ENCODE results near the gene SMIM29.
"Not testable (repeated sequence)": the region's sequence is repeated elsewhere in the genome, so short reads cannot be mapped to it uniquely, and the experiment has no call there.

The SMIM29 gene

GRCh38 chr6:34269132-34269531, 20.3 kb upstream of the SMIM29 start:
- DNase-seq (ENCODE audit: low read depth in 2 of 2), result not testable (repeated sequence)

- DNase-seq (ENCODE audit: low read depth in 2 of 2), result no peak
These were observed 18.9 kb upstream of the SMIM29 start for GRCh38 chr6:34267746-34268145.

- not testable (repeated sequence) for DNase-seq (ENCODE audit: low read depth in 2 of 2)
These were observed 14.7 kb upstream of the SMIM29 start for GRCh38 chr6:34263484-34263883.

- DNase-seq (ENCODE audit: low read depth in 2 of 2), result no peak
These were observed 11.9 kb upstream of the SMIM29 start for GRCh38 chr6:34260576-34261267.

DNA sequence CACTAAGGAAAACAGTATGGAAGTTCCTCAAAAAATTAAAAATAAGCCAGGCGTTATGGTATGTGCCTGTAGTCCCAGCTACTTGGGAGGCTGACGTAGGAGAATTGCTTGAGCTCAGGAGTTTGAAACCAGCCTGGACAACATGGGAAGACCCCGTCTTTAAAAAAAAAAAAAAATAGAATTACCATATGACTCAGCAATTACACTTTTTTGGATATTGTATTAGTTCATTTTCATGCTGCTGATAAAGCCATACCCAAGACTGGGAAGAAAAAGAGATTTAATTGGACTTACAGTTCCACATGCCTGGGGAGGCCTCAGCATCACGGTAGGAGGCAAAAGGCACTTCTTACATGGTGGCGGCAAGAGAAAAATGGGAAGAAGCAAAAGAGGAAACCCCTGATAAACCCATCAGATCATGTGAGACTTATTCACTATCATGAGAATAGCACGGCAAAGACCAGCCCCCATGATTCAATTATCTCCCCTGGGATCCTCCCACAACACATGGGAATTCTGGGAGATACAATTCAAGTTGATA, 10.8 kb upstream of the SMIM29 start:
- no peak for DNase-seq (ENCODE audit: low read depth in 2 of 2)

DNA sequence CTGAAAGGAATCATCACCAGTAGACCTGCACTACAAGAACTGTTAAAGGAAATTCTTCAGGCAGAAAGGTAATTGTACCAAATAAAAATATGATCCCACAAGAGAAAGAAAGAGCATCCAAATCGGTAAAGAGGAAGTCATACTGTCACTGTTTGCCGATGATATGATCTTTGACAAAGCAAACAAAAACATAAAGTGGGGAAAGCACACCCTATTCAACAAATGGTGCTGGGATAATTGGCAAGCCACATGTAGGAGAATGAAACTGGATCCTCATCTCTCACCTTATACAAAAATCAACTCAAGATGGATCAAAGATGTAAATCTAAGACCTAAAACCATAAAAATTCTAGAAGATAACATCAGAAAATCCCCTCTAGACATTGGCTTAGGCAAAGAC, 3.6 kb upstream of the SMIM29 start:
- not testable (repeated sequence) for DNase-seq (ENCODE audit: low read depth in 2 of 2)

DNA sequence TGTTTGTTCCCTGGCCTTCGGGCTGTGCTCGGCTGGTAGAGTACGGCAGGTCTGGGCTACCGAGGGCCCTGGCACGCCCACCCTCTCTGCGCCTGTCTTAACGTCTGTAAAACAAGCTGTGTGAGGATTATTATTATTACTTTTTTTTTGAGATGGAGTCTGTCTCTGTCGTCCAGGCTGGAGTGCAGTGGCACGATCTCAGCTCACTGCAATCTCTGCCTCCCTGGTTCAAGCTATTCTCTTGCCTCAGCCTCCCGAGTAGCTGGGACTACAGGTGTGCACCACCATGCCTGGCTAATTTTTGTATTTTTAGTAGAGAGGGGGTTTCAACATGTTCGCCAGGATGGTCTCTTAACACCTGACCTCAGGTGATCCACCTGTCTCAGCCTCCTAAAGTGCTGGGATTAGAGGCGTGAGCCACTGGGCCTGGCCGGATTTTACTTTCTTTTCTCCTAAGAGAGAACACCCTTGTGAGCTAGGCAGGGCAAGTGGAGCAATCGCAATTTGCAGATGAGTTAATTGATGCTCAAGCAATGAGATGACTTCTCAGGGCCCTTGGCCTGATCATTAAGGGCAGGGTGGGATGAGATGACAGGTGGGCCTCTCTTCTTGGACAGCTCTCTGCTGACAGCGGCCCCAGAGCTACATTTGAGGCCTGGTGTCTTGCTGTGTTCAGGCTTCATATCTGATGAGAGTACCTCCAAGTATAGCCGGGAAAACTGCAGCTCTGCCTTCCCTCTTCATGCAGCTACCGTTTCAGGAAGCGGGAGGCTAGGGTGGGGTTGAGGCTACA, 859 bp upstream of the SMIM29 start:
- no peak for DNase-seq (ENCODE audit: low read depth in 2 of 2)

GRCh38 chr6:34248198-34248726, 544 bp downstream of the SMIM29 start:
- DNase-seq (ENCODE audit: low read depth in 2 of 2), result no peak

DNA sequence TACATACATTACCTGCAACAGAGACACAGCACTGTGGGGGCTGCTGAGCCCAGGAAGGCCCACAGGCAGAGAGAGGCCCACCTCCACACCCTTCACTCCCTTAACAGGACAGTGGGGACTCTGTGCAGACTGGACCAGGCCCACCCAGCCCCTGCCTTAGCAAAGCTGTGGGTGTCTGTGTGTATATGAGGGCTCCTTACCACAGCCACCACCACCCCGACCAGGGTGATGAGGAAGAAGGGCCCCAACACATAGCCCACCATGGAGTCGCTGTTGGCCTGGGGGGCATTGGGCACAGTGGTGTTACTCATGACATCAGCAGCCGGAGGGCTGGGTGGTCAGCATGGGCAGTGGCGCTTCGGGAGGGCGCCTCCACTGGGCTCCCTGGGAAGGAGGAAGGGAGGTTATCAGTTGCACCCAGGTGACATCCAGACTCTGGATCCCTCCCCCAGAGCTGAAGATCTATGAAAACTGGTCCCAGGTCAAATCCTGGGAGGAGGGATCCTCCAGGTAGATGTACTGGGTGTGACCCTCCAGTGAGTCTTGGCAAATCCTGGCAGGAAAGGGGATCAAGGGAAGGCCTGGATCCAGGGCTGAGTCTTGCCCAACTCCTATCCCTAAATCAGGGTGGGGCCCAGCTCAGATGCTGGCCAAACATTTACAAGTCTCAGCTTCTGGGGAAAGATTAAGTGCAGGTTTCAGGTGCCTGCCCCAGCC, 1.2 kb downstream of the SMIM29 start:
- no peak for DNase-seq (ENCODE audit: low read depth in 2 of 2)

DNA sequence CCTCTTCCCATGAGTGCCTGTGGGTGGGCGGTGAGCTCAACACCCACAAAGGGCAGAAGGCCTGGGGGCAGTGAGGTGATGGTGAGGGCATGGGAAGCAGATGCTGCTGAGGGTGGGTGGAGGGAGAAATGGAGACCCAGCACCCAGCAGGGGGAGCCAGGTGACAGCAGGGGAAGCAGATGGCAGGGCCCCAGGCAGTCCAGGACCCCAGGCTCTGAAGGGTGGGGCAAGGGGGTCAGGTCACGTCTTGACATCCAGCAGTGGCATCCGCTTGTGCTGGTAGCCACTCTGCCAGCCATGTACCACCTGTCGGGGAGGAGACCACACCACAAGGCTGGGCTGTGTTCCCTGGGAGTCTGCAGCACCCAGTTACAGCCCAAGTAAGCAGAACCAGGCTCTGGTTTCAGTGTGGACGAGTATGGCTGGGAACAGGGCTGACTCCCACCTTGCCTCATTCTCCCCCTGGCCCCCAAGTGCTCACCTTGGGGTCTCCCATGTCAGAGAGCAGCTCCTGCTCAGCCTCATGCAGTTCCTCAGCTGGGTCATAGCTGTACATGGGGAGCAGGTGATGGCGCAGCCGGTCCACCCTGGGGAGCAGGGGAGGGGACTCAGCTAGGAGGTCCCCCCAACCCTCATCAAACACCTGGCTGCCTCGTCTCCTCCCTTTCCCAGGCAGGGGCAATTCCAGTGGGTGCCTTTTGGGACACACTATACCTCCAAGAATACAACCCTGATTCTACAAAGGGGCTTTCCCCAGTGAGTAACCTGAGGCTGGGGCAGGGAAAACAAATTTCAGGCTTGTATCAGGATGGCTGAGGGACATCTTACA, 2.0 kb downstream of the SMIM29 start:
- DNase-seq (ENCODE audit: low read depth in 2 of 2), result no peak

DNA sequence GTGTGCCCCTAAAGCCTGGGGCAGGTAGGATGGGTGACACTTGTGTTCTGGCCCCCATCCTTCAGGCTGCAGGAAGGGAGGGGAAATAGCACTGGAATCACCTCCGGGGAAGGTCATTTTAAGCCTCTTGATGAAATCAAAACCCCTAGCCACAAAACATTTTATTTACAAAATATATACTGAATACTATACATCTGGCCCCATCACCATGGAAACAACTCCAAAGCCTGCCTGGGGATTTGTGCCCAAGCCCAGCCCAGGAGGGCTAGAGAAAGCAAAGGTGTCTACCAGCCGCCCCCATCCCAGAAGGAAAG, 2.6 kb downstream of the SMIM29 start:
- no peak for DNase-seq (ENCODE audit: low read depth in 2 of 2)

DNA sequence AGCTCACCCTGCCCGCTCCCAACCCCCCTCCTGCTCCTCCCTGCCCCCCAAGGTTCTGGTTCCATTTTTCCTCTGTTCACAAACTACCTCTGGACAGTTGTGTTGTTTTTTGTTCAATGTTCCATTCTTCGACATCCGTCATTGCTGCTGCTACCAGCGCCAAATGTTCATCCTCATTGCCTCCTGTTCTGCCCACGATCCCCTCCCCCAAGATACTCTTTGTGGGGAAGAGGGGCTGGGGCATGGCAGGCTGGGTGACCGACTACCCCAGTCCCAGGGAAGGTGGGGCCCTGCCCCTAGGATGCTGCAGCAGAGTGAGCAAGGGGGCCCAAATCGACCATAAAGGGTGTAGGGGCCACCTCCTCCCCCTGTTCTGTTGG, 3.1 kb downstream of the SMIM29 start:
- not testable (repeated sequence) for DNase-seq (ENCODE audit: low read depth in 2 of 2)

GRCh38 chr6:34245032-34245760, 3.6 kb downstream of the SMIM29 start:
- not testable (repeated sequence) for DNase-seq (ENCODE audit: low read depth in 2 of 2)

GRCh38 chr6:34243901-34244884, 4.6 kb downstream of the SMIM29 start:
- DNase-seq (ENCODE audit: low read depth in 2 of 2), result peak in 1 of 2 donors; percentile 66

- no peak for DNase-seq (ENCODE audit: low read depth in 2 of 2)
These were observed 5.6 kb downstream of the SMIM29 start for GRCh38 chr6:34243131-34243771.

DNA sequence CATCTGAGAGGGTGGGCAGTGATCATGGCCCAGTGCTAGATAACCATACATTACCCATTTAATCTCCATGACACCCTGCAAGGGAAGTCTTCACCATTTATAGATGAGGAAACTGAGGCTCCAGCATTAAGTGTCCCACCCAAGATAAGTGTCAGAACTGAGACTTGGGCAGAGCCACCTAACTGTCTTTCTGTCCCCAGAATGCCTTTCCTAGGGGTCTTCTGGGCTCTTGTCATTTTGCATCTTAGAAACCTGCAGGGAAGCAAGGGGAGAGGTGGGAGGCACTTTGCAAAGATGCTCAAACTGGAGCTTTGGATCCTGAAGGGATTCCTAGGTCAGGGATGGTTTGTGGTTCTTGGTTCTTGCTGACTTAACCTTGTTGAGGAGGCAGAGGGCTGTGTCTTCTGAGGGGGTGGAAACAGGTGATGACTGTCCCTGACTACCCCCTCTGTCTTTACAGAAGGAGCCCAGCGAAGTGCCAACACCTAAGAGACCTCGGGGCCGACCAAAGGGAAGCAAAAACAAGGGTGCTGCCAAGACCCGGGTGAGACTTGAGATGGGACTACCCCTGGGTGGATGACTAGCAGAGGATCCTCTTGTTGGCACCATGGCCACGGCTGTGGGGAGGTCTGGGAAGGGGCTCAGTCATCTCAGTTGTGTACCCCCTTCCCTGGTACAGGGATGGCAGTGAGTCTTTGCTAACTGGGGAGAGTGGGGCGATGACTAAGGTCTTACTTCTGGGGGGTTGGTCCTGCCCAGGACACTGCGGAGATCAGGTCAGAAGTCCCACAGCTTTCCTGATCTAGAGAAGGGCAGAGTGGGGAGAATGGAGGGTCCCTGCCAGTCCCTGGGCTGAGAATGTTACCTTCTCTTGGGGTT, 6.3 kb downstream of the SMIM29 start:
- no peak for DNase-seq (ENCODE audit: low read depth in 2 of 2)

DNA sequence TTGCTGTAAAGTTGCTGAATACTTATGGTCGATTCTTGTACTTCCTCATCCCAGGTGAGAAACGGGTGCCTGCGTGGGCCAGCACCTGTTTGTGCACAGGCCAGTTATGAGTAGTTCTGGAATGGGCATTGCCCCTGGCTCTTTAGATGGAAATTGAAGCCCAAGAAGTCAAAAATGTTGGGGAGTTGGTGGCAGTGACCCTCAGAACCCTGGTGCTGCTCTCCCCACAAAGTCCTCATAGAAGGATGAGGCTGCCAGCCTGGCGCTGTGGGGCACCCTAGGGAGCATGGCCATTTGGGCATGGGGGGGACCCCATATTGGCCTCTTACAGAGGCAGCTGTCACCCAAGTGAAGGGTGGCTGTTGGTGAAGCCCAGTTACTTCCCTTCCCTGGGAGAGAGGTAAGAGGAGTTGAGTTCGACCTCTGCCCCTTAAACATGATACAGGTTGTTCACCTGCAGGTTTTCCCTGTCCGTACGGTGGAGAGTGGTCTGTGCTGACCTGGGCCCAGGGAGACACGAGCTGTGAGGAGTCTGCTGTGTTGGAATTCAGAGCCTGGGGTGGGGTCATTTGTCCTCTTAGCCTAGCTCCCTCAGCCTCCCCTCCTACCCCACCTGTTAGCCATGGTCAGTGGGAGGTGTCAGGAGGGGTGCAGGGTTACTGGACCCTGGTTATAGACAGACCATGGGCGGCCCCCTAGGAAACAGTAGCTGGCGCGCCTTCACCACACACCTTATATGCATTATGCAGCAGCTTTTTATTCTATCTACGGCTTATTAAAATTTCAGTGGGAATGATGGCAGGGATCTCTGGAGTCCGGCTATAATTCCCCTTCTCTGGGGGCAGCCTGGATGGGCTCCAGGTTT, 7.2 kb downstream of the SMIM29 start:
- no peak for DNase-seq (ENCODE audit: low read depth in 2 of 2)

Data from stimulated activated CD8-positive, alpha-beta memory T cell treated with anti-CD3 and anti-CD28 coated beads, Interleukin-15, amount 100 ng/mL, for 48 hours (primary cell).